OCI-LY7 (cell line): Measurements from ENCODE around the gene TNFSF18. TPM values are rescaled to one million over a fixed set of nuclear protein-coding genes. Genes with fewer than 3 reads are reported as not detected.

Experiments used
- Bru-seq: library from RNA; stranded (reverse); fragments of 400-500 nt; gene quantifications from one replicate; lab custom pipeline; 2021; lab: Mats Ljungman, UMichigan
- BruChase-seq, 2 experiments: library from RNA; stranded (reverse); fragments of 400-500 nt; gene quantifications; one replicate each; lab custom pipeline; 2021; lab: Mats Ljungman, UMichigan
- BruUV-seq: library from RNA; stranded (reverse); fragments of 400-500 nt; replicated peaks from 2 replicates; lab custom pipeline; 2021; lab: Mats Ljungman, UMichigan
- CTCF ChIA-PET: fragments of 300-600 bp; sonication (Branson Sonifier 250); formaldehyde crosslinking; loops from one replicate; lab custom pipeline; 2022; ENCODE audit warnings: antibody characterized with exemption; ENCODE audit not compliant: unreplicated experiment; lab: Charles Lee
- POLR2A ChIA-PET: fragments of 300-600 bp; sonication (Branson Sonifier 250); formaldehyde crosslinking; loops from one replicate; lab custom pipeline; 2022; ENCODE audit warnings: antibody characterized with exemption; lab: Charles Lee
- DNase-seq: peaks from one replicate; pipeline ENCODE4 v3.0.0-alpha.2; 2015; ENCODE audit warnings: low spot score
- H2AFZ ChIP-seq: fragments of 200-600 bp; sonication (generic), shearing (Covaris generic); 2 replicates; pipeline ENCODE4 v1.6.1; 2014; ENCODE audit warnings: mild to moderate bottlenecking, antibody characterized with exemption, low read length, moderate library complexity
- H3K27ac ChIP-seq: fragments of 200-600 bp; sonication (generic); 2 replicates; pipeline ENCODE4 v1.5.1; 2014; ENCODE audit warnings: mixed run types, low read depth, mild to moderate bottlenecking, moderate library complexity, low read length, inconsistent platforms; ENCODE audit not compliant: poor library complexity, severe bottlenecking
- H3K36me3 ChIP-seq: fragments of 200-600 bp; sonication (generic); 2 replicates; pipeline ENCODE4 v1.6.1; 2014; ENCODE audit warnings: mild to moderate bottlenecking, antibody characterized with exemption, low read length, moderate library complexity, mixed read lengths; ENCODE audit not compliant: insufficient read depth
- H3K4me1 ChIP-seq: fragments of 200-600 bp; sonication (generic); 2 replicates; pipeline ENCODE4 v1.5.1; 2014; ENCODE audit warnings: mild to moderate bottlenecking, low read length; ENCODE audit not compliant: insufficient read depth, poor library complexity, severe bottlenecking
- H3K4me2 ChIP-seq: fragments of 200-600 bp; sonication (generic); 2 replicates; pipeline ENCODE4 v1.6.1; 2014; ENCODE audit warnings: mild to moderate bottlenecking, low read length
- H3K4me3 ChIP-seq: fragments of 200-600 bp; sonication (generic); 2 replicates; pipeline ENCODE4 v1.5.1; 2014; ENCODE audit warnings: mild to moderate bottlenecking, low read depth, low read length; ENCODE audit not compliant: poor library complexity, severe bottlenecking
- H3K79me2 ChIP-seq: fragments of 200-600 bp; sonication (generic); 2 replicates; pipeline ENCODE4 v1.6.1; 2016; ENCODE audit warnings: low read depth, mild to moderate bottlenecking, low read length, moderate library complexity, mixed read lengths; ENCODE audit not compliant: insufficient read depth
- H3K9me2 ChIP-seq: fragments of 200-600 bp; sonication (generic); 2 replicates; pipeline ENCODE4 v1.6.1; 2016; ENCODE audit warnings: mild to moderate bottlenecking, low read length, mixed read lengths; ENCODE audit not compliant: insufficient read depth
- H3K9me3 ChIP-seq: fragments of 200-600 bp; sonication (generic); 2 replicates; pipeline ENCODE4 v1.6.1; 2014; ENCODE audit warnings: mild to moderate bottlenecking, mixed run types, low read length, mixed read lengths
- H4K20me1 ChIP-seq: fragments of 200-600 bp; sonication (generic); 2 replicates; pipeline ENCODE4 v1.6.1; 2014; ENCODE audit warnings: mild to moderate bottlenecking, antibody characterized with exemption, low read length, moderate library complexity, mixed read lengths; ENCODE audit not compliant: insufficient read depth
- EZH2phosphoT487 ChIP-seq: fragments of 200-600 bp; sonication (generic); IDR thresholded peaks from 2 replicates; pipeline ENCODE4 v1.6.1; 2018; ENCODE audit warnings: low read depth, borderline replicate concordance, mild to moderate bottlenecking, mixed run types, antibody characterized with exemption, low read length, moderate library complexity, mixed read lengths
- intact Hi-C: fragments of 100-400 bp; cut with micrococcal nuclease; formaldehyde crosslinking; loops from one replicate; pipeline ENCODE4 v1.10.0; 2022; ENCODE audit not compliant: unreplicated experiment
- long read RNA-seq: library from polyadenylated mRNA; stranded (forward); transcript quantifications from one replicate; pipeline ENCODE4 v2.0.0, GENCODE V29; 2022
- total RNA-seq, 2 experiments: library from RNA; depleted of rRNA in 1 of 2; stranded (reverse); fragments of >200 nt in 1 of 2; shearing (Covaris generic) in 1 of 2; gene quantifications; 2 replicates each; pipeline ENCODE4 v1.2.3, GENCODE V29; 2014 to 2022
- TF ChIP-seq, protein P1 (sequence below): fragments of 200-600 bp; sonication (generic); conservative IDR thresholded peaks from 2 replicates; pipeline ENCODE4 v1.5.1; 2014; ENCODE audit warnings: mild to moderate bottlenecking, antibody characterized with exemption, low read length, moderate library complexity, mixed read lengths

TNFSF18 gene, protein sequence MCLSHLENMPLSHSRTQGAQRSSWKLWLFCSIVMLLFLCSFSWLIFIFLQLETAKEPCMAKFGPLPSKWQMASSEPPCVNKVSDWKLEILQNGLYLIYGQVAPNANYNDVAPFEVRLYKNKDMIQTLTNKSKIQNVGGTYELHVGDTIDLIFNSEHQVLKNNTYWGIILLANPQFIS
- total RNA-seq (2014; rRNA removed; shearing (Covaris generic)): not detected in 2 replicates
- not detected in 2 replicates for total RNA-seq (2022)
- not detected for Bru-seq, nascent RNA
- not detected for BruChase-seq, experiment 1, labeled RNA remaining after a 6-hour chase
- BruChase-seq, experiment 2, labeled RNA remaining after a 2-hour chase: not detected
- long read RNA-seq: 0 reads

DNA sequence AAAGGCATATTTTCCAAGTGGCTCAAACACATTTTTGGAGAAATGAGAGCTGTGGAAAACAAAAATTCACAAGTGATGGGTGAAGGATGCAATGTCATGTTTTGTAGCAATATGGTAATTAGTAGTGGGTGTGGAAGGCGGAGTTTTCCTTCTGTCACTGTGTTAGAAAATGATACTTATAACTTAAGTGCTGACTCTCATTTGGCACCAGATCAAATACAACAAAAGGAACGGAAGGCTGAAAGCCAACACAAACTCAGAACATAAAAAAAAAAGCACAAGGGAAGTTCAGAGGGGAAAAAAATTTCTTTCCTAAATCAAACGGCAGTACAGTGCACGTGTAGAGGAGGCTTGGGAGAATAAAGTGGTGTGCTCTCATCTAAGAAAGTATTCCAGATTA is at the start of gene TNFSF18:
Gene TNFSF18 (minus strand): TSS at position 77 of the 400 bp plus-strand sequence. CDS start 45 bp downstream, at position 32.
- Histone ChIP-seq H3K4me1 (no peaks in the 10 kb centered on the region), H3K4me2 (no peak within 1 kb of the TSS), H3K36me3 (no peaks in the 10 kb centered on the region), H3K27ac (no peak within 1 kb of the TSS), H3K4me3 (no peak within 1 kb of the TSS), H2AFZ (no peak within 1 kb of the TSS), H3K79me2 (no peaks in the 10 kb centered on the region), H3K9me3 (no peaks in the 10 kb centered on the region), H3K9me2 (no peaks in the 10 kb centered on the region), H4K20me1 (no peaks in the 10 kb centered on the region)
- intact Hi-C loops: no loop called here
- no peak for DNase-seq
- TF ChIP-seq EZH2phosphoT487: no peak
- TF ChIP-seq, protein P1, sequence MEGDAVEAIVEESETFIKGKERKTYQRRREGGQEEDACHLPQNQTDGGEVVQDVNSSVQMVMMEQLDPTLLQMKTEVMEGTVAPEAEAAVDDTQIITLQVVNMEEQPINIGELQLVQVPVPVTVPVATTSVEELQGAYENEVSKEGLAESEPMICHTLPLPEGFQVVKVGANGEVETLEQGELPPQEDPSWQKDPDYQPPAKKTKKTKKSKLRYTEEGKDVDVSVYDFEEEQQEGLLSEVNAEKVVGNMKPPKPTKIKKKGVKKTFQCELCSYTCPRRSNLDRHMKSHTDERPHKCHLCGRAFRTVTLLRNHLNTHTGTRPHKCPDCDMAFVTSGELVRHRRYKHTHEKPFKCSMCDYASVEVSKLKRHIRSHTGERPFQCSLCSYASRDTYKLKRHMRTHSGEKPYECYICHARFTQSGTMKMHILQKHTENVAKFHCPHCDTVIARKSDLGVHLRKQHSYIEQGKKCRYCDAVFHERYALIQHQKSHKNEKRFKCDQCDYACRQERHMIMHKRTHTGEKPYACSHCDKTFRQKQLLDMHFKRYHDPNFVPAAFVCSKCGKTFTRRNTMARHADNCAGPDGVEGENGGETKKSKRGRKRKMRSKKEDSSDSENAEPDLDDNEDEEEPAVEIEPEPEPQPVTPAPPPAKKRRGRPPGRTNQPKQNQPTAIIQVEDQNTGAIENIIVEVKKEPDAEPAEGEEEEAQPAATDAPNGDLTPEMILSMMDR: no peak
- POLR2A ChIA-PET: interaction anchor here (0.7 kb wide), 1 partner anchor 234 kb away, joined by 3 read pairs; no protein-coding TSS in a partner anchor
- CTCF ChIA-PET: no interaction called here
- no TSS peak for BruUV-seq

DNA sequence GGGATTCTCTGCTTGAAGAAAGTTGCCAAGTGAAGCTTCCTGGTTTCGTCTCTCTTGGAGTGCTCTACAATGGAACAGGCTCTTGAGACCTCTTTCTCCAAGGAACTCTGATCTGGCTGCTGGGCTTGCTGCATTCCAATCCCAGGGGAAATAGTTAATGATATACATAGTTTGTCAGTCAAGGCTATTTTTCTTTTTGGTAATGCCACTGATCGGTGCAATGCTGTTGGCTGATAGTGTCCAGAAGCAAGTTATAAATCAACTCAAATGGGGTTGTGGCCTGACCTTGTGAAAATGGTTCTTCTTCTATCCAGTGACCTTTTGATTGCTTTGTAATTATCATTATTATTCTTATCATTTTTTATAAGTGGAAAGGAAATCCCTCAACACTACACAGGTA is 48.4 kb upstream of the TNFSF18 start:
- Histone ChIP-seq H3K9me3 (no peaks in the 10 kb centered on the region), H3K27ac (no peak overlapping the region), H3K79me2 (no peaks in the 10 kb centered on the region), H3K4me1 (no peaks in the 10 kb centered on the region), H3K9me2 (no peaks in the 10 kb centered on the region), H3K4me2 (no peak overlapping the region), H3K36me3 (no peaks in the 10 kb centered on the region), H4K20me1 (no peaks in the 10 kb centered on the region), H3K4me3 (no peak overlapping the region), H2AFZ (no peak overlapping the region)
- TF ChIP-seq, protein P1: no peak
- TF ChIP-seq EZH2phosphoT487: no peak
- CTCF ChIA-PET: no interaction called here
- intact Hi-C loops: no loop called here
- no TSS peak for BruUV-seq
- DNase-seq: no peak
- POLR2A ChIA-PET: no interaction called here

DNA sequence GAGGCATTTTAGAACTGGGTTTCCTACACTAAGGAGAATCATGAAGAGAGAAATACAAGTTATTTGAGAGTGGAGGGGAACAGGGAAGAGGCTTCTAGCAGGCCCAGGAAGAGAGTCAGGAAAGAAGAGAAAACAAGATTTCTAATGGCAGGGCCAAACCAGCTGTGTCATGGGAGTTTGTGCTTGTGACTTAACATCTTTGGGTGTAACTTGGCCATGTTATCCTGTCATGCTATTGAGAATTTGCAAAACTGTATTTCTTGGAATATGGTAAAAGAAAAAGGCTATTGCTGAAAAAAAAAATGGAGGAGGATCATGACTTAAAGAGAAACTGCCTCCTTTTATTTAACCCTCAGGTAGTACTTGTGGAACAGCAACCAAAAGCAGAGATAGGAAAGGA is 47.4 kb upstream of the TNFSF18 start:
- no peaks in the 10 kb centered on the region for H3K36me3 ChIP-seq
- no peaks in the 10 kb centered on the region for H4K20me1 ChIP-seq
- no peak overlapping the region for H3K27ac ChIP-seq
- H3K9me3 ChIP-seq: no peaks in the 10 kb centered on the region
- BruUV-seq: no TSS peak
- no peak for DNase-seq
- POLR2A ChIA-PET: interaction anchor here (0.7 kb wide), 1 partner anchor 180 kb away, joined by 3 read pairs; no protein-coding TSS in a partner anchor
- no peaks in the 10 kb centered on the region for H3K9me2 ChIP-seq
- no peak overlapping the region for H2AFZ ChIP-seq
- TF ChIP-seq EZH2phosphoT487: no peak
- TF ChIP-seq, protein P1: no peak
- intact Hi-C loops: no loop called here
- H3K4me3 ChIP-seq: no peak overlapping the region
- H3K79me2 ChIP-seq: no peaks in the 10 kb centered on the region
- CTCF ChIA-PET: no interaction called here
- no peak overlapping the region for H3K4me2 ChIP-seq
- no peaks in the 10 kb centered on the region for H3K4me1 ChIP-seq
